Colonic mucosa (tissue), 4 donors: ENCODE results near the gene AATK. TPM values are rescaled to one million over a fixed set of nuclear protein-coding genes. Genes with fewer than 3 reads are reported as not detected.

ENCODE experiments used
- DNase-seq: peaks from one replicate; pipeline ENCODE4 v3.0.0-alpha.2; 2020
- H3K27ac ChIP-seq: fragments of 200-600 bp; one replicate; pipeline ENCODE4 v1.8.0; 2021
- H3K27me3 ChIP-seq: fragments of 200-600 bp; one replicate; pipeline ENCODE4 v1.8.0; 2021
- H3K36me3 ChIP-seq: fragments of 200-600 bp; one replicate; pipeline ENCODE4 v1.8.0; 2021
- H3K4me1 ChIP-seq: fragments of 200-600 bp; one replicate; pipeline ENCODE4 v1.8.0; 2021; ENCODE audit warnings: mild to moderate bottlenecking
- H3K4me3 ChIP-seq: fragments of 200-600 bp; one replicate; pipeline ENCODE4 v1.8.0; 2021
- H3K9ac ChIP-seq, 2 donors: one replicate each; pipeline ENCODE4 v1.7.0; 2013; ENCODE audit warnings: control low read depth in 2 of 2, low read depth in 2 of 2, low read length in 2 of 2
- H3K9me3 ChIP-seq: fragments of 200-600 bp; one replicate; pipeline ENCODE4 v1.8.0; 2021
- CTCF ChIP-seq: fragments of 200-600 bp; IDR thresholded peaks from one replicate; pipeline ENCODE4 v1.8.0; 2022; ENCODE audit warnings: antibody characterized with exemption, mild to moderate bottlenecking
- intact Hi-C: fragments of 100-400 bp; cut with DNase I; formaldehyde crosslinking; loops from one replicate; pipeline ENCODE4 v1.14.1; 2022
- total RNA-seq, 2 donors: library from RNA; stranded (reverse); fragmentation: NEBNext Ultra II Directional in 1 of 2; extraction: Animal tissue kit (Norgen Biotek cat#: 25700) in 1 of 2; gene quantifications; one replicate each; pipeline ENCODE4 v1.2.1, GENCODE V29; 2021
- donor health status: healthy.
- donor health status: DM: no; HTN: no; CAD: no.
- donor health status: DM: no; HTN: no; CAD: no.

AATK gene
- total RNA-seq, 2 donors from 2014 or later, result 9.1 to 13.3 TPM

DNA sequence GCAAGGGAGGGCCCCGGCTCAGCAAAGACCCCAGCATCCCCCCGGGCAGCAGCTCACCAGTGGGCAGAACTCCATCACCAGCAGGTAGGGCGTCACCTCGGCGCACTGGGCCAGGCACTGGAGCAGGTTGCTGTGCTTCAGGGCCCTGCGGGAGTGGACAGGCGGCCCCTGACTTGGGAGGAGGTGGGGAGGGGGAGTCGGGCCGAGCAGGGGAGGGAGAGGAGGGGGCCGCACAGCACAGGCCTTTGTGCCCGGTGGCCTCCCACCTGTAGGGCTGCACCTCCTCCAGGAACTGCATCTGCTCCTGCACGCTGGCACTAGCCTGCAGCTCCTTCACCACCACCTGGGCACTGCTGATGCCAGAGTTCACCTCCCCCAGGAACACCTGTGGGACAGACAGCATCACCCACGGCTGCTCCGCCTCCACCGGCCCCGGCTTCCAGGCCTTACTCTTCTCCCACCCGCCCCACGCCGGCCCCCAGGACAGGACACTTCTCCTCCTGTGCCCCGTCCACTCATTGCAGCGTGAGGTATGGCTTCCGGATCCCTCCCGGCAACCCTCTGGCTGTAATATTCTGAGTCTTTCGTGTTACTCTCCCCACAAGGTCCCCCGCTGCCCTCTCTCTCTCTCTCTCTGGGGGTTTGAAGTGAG lies 38.4 kb downstream of the AATK start:
- H3K27me3 ChIP-seq, result no peaks in the 10 kb centered on the region
- no peak overlapping the region for H3K27ac ChIP-seq
- no peak overlapping the region for H3K4me3 ChIP-seq
- H3K9ac ChIP-seq, result no peak overlapping the region
- no peak for TF ChIP-seq CTCF
- H3K36me3 ChIP-seq, result no peaks in the 10 kb centered on the region
- H3K9me3 ChIP-seq, result no peaks in the 10 kb centered on the region
- intact Hi-C loops, result no loop called here
- DNase-seq, result no peak
- H3K4me1 ChIP-seq, result no peaks in the 10 kb centered on the region

- intact Hi-C loops, result no loop called here
- no peak for TF ChIP-seq CTCF
- Histone ChIP-seq H3K27me3 (no peaks in the 10 kb centered on the region), H3K36me3 (no peaks in the 10 kb centered on the region), H3K4me3 (no peak overlapping the region), H3K27ac (no peak overlapping the region), H3K9me3 (no peaks in the 10 kb centered on the region), H3K4me1 (no peaks in the 10 kb centered on the region), H3K9ac (no peak overlapping the region)
- no peak for DNase-seq
Observed at GRCh38 chr17:81127133-81127455, 38.9 kb downstream of the AATK start.

DNA sequence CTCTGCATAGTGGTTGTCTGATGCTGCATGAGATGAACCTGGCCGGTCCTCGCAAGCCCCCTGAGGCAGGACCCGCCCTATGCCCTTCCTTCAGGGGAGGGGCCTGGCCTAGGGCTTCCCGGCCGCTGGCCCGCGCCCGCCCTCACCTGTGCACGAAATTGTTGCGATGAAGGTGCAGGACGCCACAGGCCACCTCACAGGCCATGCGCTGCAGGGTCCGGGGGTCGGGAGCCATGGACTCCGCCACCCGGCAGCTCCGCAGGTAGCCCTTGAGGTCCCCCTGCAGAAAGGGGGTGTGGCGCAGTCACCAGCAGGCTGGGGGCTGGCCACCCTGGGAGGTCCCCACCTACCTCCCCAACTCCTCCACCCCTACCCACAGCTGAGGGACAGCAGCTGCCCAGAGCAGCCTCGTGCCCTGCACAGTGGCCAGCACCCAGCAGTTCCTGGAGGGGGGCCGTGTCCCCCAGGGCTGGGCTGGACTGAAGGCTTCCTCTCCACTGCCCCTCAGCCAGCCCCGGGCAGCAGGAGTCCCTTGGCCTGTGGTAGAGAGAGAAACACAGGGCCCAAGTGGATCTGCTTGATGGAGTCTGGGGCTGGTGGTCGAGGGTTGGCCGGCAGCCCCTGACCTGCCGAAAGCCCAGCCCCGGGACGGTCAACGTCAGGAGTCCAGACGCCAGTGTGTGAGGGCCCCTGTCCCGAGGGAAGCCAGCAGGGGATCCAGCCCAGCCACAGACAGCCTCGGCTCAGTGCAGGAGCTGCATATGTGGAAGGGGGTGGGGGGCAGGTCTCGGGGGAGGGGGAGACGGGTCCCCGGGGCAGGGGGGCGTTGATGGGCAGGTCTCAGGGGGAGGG lies 39.5 kb downstream of the AATK start:
- no peaks in the 10 kb centered on the region for H3K4me1 ChIP-seq
- no peak overlapping the region for H3K9ac ChIP-seq
- no peak for DNase-seq
- H3K27me3 ChIP-seq, result no peaks in the 10 kb centered on the region
- no peaks in the 10 kb centered on the region for H3K9me3 ChIP-seq
- H3K27ac ChIP-seq, result no peak overlapping the region
- H3K36me3 ChIP-seq, result no peaks in the 10 kb centered on the region
- intact Hi-C loops, result no loop called here
- TF ChIP-seq CTCF, result no peak
- no peak overlapping the region for H3K4me3 ChIP-seq

DNA sequence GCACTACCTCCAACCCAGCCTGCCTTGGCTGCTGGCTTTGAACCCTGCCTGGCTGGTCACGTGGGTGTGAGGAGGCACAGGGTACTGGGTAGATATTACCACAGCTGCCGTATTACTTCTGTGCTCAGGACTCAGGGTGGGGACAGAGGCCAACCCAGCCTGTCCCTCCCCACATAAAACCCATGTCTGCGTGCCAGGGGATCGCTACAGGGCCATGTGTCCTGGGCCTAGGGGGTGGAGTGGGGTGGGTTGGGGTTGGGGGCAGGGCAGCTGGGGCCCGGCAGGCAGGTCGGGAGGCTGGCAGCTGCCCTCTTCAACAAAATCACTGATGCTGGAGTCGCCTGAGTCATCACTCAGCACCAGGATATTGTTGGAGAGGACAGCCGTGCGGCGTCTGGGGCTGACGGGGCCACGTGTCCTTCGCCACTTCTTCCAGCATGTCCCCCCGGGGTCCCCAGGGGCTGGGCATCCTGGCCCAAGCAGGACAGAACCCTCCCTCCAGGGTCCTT lies 40.4 kb downstream of the AATK start:
- no peaks in the 10 kb centered on the region for H3K4me1 ChIP-seq

DNA sequence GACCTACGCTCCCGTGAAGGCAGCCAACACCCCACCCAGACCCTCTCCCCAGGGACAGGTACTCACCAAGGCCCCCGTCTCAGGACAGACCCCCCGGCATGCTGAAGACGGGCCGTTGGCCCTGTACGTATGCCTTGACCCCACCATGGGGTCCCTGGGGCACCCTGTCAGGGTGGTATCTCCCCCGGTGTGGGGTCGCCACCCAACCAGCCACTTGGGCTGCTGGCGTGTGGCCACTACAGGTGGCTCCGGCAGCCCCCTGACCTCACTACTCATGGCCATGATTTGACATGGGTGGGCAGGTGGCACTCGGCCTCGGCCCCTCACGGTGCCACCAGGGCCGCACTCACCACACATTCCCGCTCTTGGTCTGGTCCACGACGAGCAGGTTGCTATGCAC lies 41.6 kb downstream of the AATK start:
- Histone ChIP-seq H3K4me3 (no peak overlapping the region), H3K9me3 (no peaks in the 10 kb centered on the region), H3K4me1 (no peaks in the 10 kb centered on the region), H3K27me3 (no peaks in the 10 kb centered on the region), H3K36me3 (no peaks in the 10 kb centered on the region), H3K27ac (no peak overlapping the region), H3K9ac (no peak overlapping the region)
- no peak for DNase-seq
- intact Hi-C loops, result no loop called here
- no peak for TF ChIP-seq CTCF

More for the DNA sequence above, 40.4 kb downstream of the AATK start:
- no peaks in the 10 kb centered on the region for H3K9me3 ChIP-seq
- H3K27me3 ChIP-seq, result no peaks in the 10 kb centered on the region
- no peak overlapping the region for H3K27ac ChIP-seq
- H3K9ac ChIP-seq, result no peak overlapping the region
- DNase-seq, result no peak
- no peak overlapping the region for H3K4me3 ChIP-seq
- intact Hi-C loops, result no loop called here
- TF ChIP-seq CTCF, result no peak
- H3K36me3 ChIP-seq, result no peaks in the 10 kb centered on the region
